SK-N-SH treated with all-trans-retinoic acid at 6 μM for 48 hours (cell line): ENCODE data around the gene IL9R.

Experiments used
- BACH2 ChIP-seq: fragments of 250-450 bp; sonication (Bioruptor Pico); IDR thresholded peaks from 2 replicates; pipeline ENCODE4 v1.9.0; 2021; ENCODE audit warnings: mild to moderate bottlenecking, borderline replicate concordance
- TCF4 ChIP-seq: fragments of 250-450 bp; sonication (Bioruptor Pico); IDR thresholded peaks from 2 replicates; pipeline ENCODE4 v1.8.0; 2021; ENCODE audit warnings: mild to moderate bottlenecking, moderate library complexity, borderline replicate concordance
- ZFP3 ChIP-seq: fragments of 250-450 bp; sonication (Bioruptor Pico); IDR thresholded peaks from 2 replicates; pipeline ENCODE4 v1.5.0; 2020; ENCODE audit warnings: mild to moderate bottlenecking, moderate library complexity
- ZFP30 ChIP-seq: fragments of 450-650 bp; formaldehyde crosslinking; IDR thresholded peaks from 2 replicates; pipeline ENCODE4 v1.5.0; 2022; ENCODE audit warnings: mild to moderate bottlenecking, moderate library complexity

DNA sequence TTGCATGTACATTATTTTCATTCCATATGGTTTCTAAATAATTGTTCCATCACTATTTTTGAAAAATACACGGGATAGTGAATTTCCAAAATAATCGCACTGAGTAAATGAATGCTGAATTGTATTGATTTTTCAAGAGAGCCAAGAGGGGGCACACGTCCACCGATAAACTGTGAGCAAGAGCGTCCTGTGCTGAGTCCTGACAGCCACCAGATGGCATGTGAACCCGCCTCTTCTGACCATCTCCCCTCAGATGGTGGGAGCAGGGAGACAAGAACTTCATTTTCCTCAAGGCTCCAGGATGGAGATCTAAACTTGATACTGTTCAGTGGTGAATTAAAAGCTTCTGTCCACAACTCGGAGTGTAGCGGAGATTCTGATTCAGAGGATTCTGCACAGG lies 30.6 kb upstream of the IL9R start:
- no peak for TF ChIP-seq TCF4
- no peak for TF ChIP-seq BACH2 (CRISPR knock-in tag)
- no peak for TF ChIP-seq ZFP30
- TF ChIP-seq ZFP3 = no peak
